Pancreas (tissue), 10 donors: Measurements from ENCODE around the gene DBT. TPM values are rescaled to one million over a fixed set of nuclear protein-coding genes. Genes with fewer than 3 reads are reported as not detected.

Source experiments
- ATAC-seq, 4 donors: fragments of 200-7000 bp; cut with Tn5 transposase; one replicate each; pipeline versions ENCODE4 v1.8.0 to v1.9.1; 2020; ENCODE audit warnings: mild to moderate bottlenecking in 4 of 4, moderate library complexity in 4 of 4
- DNase-seq, 6 donors: peaks; one replicate each; pipeline ENCODE4 v3.0.0-alpha.2; 2020
- FAIRE-seq: peaks from 2 replicates; lab custom pipeline; 2012; peaks lifted over from hg19 to GRCh38; lab: Jason Lieb, UNC
- H3K27ac ChIP-seq, 4 donors: fragments of 200-600 bp; sonication (generic); 1 replicate in 3 of 4; 2 replicates in 1 of 4; pipeline versions ENCODE4 v1.5.0 to v1.8.0; 2020
- H3K27me3 ChIP-seq, 4 donors: fragments of 200-600 bp; one replicate each; pipeline ENCODE4 v1.8.0; 2021
- H3K36me3 ChIP-seq, 3 donors: fragments of 200-600 bp; sonication (generic) in 1 of 3; one replicate each; pipeline versions ENCODE4 v1.5.0 to v1.8.0; 2020 to 2021
- H3K4me1 ChIP-seq, 3 donors: fragments of 200-600 bp; one replicate each; pipeline ENCODE4 v1.8.0; 2021
- H3K4me3 ChIP-seq, 4 donors: fragments of 200-600 bp; sonication (generic) in 2 of 4; one replicate each; pipeline versions ENCODE4 v1.5.0 to v1.8.0; 2020 to 2021
- H3K9me3 ChIP-seq, 4 donors: fragments of 200-600 bp; one replicate each; pipeline ENCODE4 v1.8.0; 2021
- WGBS, 2 donors: extraction: QIAGEN DNeasy Blood & Tissue Kit; methylation state at CpG; one replicate each; pipeline ENCODE4 v1.1.7; 2013; 5-methylcytosine and 5-hydroxymethylcytosine counted together
- intact Hi-C, 3 donors: fragments of 100-400 bp; cut with DNase I; formaldehyde crosslinking; loops; one replicate each; pipeline versions ENCODE4 v1.11.1 to v1.14.2; 2022
- polyA plus RNA-seq, 2 donors: library from polyadenylated mRNA; stranded (reverse); fragments of 200-250 nt; gene quantifications; one replicate each; pipeline ENCODE4 v1.2.3, GENCODE V29; 2013
- total RNA-seq, 6 donors: library from RNA; stranded (reverse); fragmentation: NEBNext Ultra II Directional in 4 of 6; extraction: Animal tissue kit (Norgen Biotek cat#: 25700) in 4 of 6; gene quantifications; one replicate each; pipeline versions ENCODE4 v1.2.1 to v1.2.4, GENCODE V29; 2021 to 2023
- TF ChIP-seq, protein P1 (sequence below), 4 donors: fragments of 200-600 bp; sonication (generic) in 3 of 4; IDR thresholded peaks; one replicate each; pipeline versions ENCODE4 v1.5.0 to v1.8.0; 2021; ENCODE audit warnings: antibody characterized with exemption in 4 of 4
- donor health status: healthy with polysubstance abuse.
- donor health status: DM: no; HTN: no; CAD: no; lungs with moderate emphysema.
- donor health status: DM: no; HTN: no; CAD: no.
- donor health status: control.
- donor health status: control.
- donor health status: Bipolar disorder and iron deficiency.
- donor health status: DM: yes; HTN: yes; CAD: no.
- donor health status: DM: no; HTN: no; CAD: no.
- donor health status: DM: no; HTN: no; CAD: no.
- donor health status: DM: yes; HTN: yes; CAD: no.

The DBT gene
- total and polyA plus RNA-seq, 8 donors, result 1.7 to 12.8 (median 8.9) TPM

- FAIRE-seq, result no peak
- Histone ChIP-seq H3K36me3 (peaks cover 0 to 6% (median 0%) of the 10 kb centered on the region in 3 donors), H3K27ac (no peak overlapping the region), H3K9me3 (no peaks in the 10 kb centered on the region), H3K4me3 (no peak overlapping the region), H3K4me1 (no peaks in the 10 kb centered on the region), H3K27me3 (no peaks in the 10 kb centered on the region)
- no peak for ATAC-seq
- DNase-seq, result no peak
- 99 to 100% methylated on average over 2 of the region's 2 CpGs for WGBS, 2 donors
- intact Hi-C loops, result no loop called here
- TF ChIP-seq, protein P1, sequence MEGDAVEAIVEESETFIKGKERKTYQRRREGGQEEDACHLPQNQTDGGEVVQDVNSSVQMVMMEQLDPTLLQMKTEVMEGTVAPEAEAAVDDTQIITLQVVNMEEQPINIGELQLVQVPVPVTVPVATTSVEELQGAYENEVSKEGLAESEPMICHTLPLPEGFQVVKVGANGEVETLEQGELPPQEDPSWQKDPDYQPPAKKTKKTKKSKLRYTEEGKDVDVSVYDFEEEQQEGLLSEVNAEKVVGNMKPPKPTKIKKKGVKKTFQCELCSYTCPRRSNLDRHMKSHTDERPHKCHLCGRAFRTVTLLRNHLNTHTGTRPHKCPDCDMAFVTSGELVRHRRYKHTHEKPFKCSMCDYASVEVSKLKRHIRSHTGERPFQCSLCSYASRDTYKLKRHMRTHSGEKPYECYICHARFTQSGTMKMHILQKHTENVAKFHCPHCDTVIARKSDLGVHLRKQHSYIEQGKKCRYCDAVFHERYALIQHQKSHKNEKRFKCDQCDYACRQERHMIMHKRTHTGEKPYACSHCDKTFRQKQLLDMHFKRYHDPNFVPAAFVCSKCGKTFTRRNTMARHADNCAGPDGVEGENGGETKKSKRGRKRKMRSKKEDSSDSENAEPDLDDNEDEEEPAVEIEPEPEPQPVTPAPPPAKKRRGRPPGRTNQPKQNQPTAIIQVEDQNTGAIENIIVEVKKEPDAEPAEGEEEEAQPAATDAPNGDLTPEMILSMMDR (IDR thresholded peaks at IDR 0.05), result no peak
Observed at GRCh38 chr1:100219883-100220282, 29.8 kb downstream of the DBT start.

DNA sequence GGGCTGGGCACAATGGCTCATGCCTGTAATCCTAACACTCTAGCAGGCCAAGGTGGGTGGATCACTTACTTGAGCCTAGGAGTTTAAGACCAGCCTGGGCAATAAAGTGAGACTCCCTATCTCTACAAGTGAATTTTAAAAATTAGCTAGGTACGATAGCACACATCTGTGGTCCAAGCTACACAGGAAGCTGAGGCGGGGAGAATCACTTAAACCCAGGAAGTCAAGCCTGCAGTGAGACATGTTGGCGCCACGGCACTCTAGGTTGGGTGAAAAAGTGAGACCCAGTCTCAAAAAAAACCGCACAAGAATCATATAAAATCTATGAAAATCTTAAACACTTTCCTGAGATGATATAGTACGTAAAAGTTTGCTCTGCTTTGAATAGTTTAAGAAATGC is 30.2 kb downstream of the DBT start:
- FAIRE-seq, result no peak
- TF ChIP-seq, protein P1 (IDR thresholded peaks at IDR 0.05), result no peak
- DNase-seq, result no peak
- no peaks in the 10 kb centered on the region for H3K9me3 ChIP-seq
- no peaks in the 10 kb centered on the region for H3K27me3 ChIP-seq
- ATAC-seq, result no peak
- no peak overlapping the region for H3K27ac ChIP-seq
- WGBS, 2 donors, result 78% methylated on average over 6 of the region's 6 CpGs
- H3K4me1 ChIP-seq, result no peaks in the 10 kb centered on the region
- no peak overlapping the region for H3K4me3 ChIP-seq
- H3K36me3 ChIP-seq, result peaks cover 0 to 8% (median 3%) of the 10 kb centered on the region in 3 donors
- intact Hi-C loops, result no loop called here

DNA sequence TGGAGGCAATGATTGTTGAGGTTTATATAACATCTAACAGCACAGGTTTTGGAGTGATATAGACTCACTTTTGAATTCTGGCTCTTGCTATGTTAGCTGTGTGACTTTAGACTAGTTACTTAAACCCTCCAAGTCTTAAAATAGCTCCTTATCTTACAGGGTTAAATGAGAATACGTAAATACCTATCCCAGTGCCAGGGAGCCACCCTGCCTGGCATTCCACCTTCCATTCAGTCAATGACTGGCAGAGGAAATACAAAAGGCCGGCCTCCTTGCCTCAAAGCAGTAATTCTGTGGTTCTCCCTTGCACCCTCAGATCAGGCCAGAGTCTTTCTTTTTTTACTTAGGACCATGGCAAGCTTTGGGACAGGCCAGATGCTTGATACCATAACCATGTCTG is 31.8 kb downstream of the DBT start:
- intact Hi-C loops, result no loop called here
- no peak for FAIRE-seq
- TF ChIP-seq, protein P1 (IDR thresholded peaks at IDR 0.05), result no peak
- ATAC-seq, result no peak
- 38 to 48% methylated on average over 2 of the region's 2 CpGs for WGBS, 2 donors
- Histone ChIP-seq H3K9me3 (no peaks in the 10 kb centered on the region), H3K27ac (no peak overlapping the region), H3K4me3 (no peak overlapping the region), H3K27me3 (no peaks in the 10 kb centered on the region), H3K4me1 (no peaks in the 10 kb centered on the region), H3K36me3 (peaks cover 0 to 15% (median 9%) of the 10 kb centered on the region in 3 donors)
- no peak for DNase-seq

- no peak for FAIRE-seq
Observed at GRCh38 chr1:100215101-100215500, 34.5 kb downstream of the DBT start.

GRCh38 chr1:100213141-100213540 is 36.5 kb downstream of the DBT start:
- H3K36me3 ChIP-seq, result peaks cover 0 to 31% (median 12%) of the 10 kb centered on the region in 3 donors

More at GRCh38 chr1:100215101-100215500, 34.5 kb downstream of the DBT start:
- H3K27ac ChIP-seq, result no peak overlapping the region
- no peaks in the 10 kb centered on the region for H3K9me3 ChIP-seq
- ATAC-seq (peak in 1 of 4 donors; percentile 18), DNase-seq (no peak)
- TF ChIP-seq, protein P1 (IDR thresholded peaks at IDR 0.05), result no peak
- 56 to 69% methylated on average over 1 of the region's 1 CpG for whole genome bisulfite sequencing, 2 donors
- no peaks in the 10 kb centered on the region for H3K4me1 ChIP-seq
- H3K4me3 ChIP-seq, result no peak overlapping the region
- peaks cover 0 to 21% (median 12%) of the 10 kb centered on the region in 3 donors for H3K36me3 ChIP-seq
- no peaks in the 10 kb centered on the region for H3K27me3 ChIP-seq
- intact Hi-C loops, result no loop called here

More at GRCh38 chr1:100213141-100213540, 36.5 kb downstream of the DBT start:
- no peak overlapping the region for H3K27ac ChIP-seq
- H3K27me3 ChIP-seq, result no peaks in the 10 kb centered on the region
- ATAC-seq (no peak), FAIRE-seq (no peak), DNase-seq (peak in 1 of 6 donors; percentile 53)
- no peaks in the 10 kb centered on the region for H3K4me1 ChIP-seq
- intact Hi-C loops, result no loop called here
- H3K9me3 ChIP-seq, result no peaks in the 10 kb centered on the region
- 98% methylated on average over 36 to 37 of the region's 37 CpGs for WGBS, 2 donors
- TF ChIP-seq, protein P1 (IDR thresholded peaks at IDR 0.05), result no peak
- H3K4me3 ChIP-seq, result no peak overlapping the region
